NCI-H524 (cell line): ENCODE results near the gene SIDT2.
"Not testable (repeated sequence)": the region's sequence is repeated elsewhere in the genome, so short reads cannot be mapped to it uniquely, and the experiment has no call there.

Source experiments
- DNase-seq, 2 experiments: peaks; one replicate each; lab custom pipeline; 2025; lab: John Stamatoyannopoulos, UW

Gene SIDT2

GRCh38 chr11:117172724-117173421 is 5.7 kb upstream of the SIDT2 start:
- DNase-seq: no peak

- no peak for DNase-seq
Measured at GRCh38 chr11:117175104-117175503, 3.4 kb upstream of the SIDT2 start.

GRCh38 chr11:117175781-117176180 is 2.8 kb upstream of the SIDT2 start:
- peak in 1 of 2 experiments; percentile 56 for DNase-seq

GRCh38 chr11:117176186-117176585 is 2.4 kb upstream of the SIDT2 start:
- no peak for DNase-seq

- no peak for DNase-seq
Measured at GRCh38 chr11:117177534-117178209, 871 bp upstream of the SIDT2 start.

- peak in 1 of 2 experiments; percentile 34 for DNase-seq
Measured at GRCh38 chr11:117179048-117179999, 781 bp downstream of the SIDT2 start.

- DNase-seq: no peak
Measured at GRCh38 chr11:117180020-117180419, 1.5 kb downstream of the SIDT2 start.

- DNase-seq: peak in 1 of 2 experiments; percentile 20
Measured at GRCh38 chr11:117180661-117181585, 2.4 kb downstream of the SIDT2 start.

GRCh38 chr11:117181586-117182550 is 3.3 kb downstream of the SIDT2 start:
- DNase-seq: no peak

- no peak for DNase-seq
Measured at GRCh38 chr11:117182551-117182935, 4.0 kb downstream of the SIDT2 start.

GRCh38 chr11:117183178-117183577 is 4.6 kb downstream of the SIDT2 start:
- not testable (repeated sequence) for DNase-seq

GRCh38 chr11:117183724-117184349 is 5.3 kb downstream of the SIDT2 start:
- no peak for DNase-seq

GRCh38 chr11:117185736-117186430 is 7.3 kb downstream of the SIDT2 start:
- no peak for DNase-seq

GRCh38 chr11:117186431-117186761 is 7.9 kb downstream of the SIDT2 start:
- DNase-seq: no peak

- no peak for DNase-seq
Measured at GRCh38 chr11:117187007-117187406, 8.5 kb downstream of the SIDT2 start.

GRCh38 chr11:117187428-117187798 is 8.9 kb downstream of the SIDT2 start:
- no peak for DNase-seq

- DNase-seq: no peak
Measured at GRCh38 chr11:117187799-117188481, 9.4 kb downstream of the SIDT2 start.

- DNase-seq: no peak
Measured at GRCh38 chr11:117188620-117189081, 10.1 kb downstream of the SIDT2 start.
